ENCODE measurements around the gene PIP4P1.

The PIP4P1 gene

DNA sequence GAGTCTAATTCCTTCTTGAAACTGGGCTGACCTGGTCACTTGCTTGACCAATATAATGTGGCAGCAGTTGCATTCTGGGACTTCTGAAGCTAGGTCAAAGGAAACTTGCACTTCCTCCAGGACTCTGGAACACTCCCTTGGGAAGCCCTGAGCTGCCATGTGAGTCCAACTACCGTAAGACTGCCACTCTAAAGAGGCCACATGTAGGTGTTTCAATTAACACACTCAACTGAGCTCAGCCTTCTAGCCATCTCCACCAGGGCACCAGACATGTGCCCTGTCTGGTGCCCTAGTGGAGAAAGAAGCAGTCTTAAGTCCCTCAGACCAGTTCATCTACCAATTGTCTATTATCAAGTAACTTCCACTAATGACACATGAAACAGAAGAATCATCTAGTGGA lies 41.8 kb downstream of the PIP4P1 start:
- H3K9me3 ChIP-seq (ENCODE audit: control extremely low read depth in 1 of 5, control insufficient read depth in 4 of 5, insufficient read depth in 2 of 5, low read depth in 1 of 5, low read length in 4 of 5) = no peaks in the 10 kb centered on the region
- H3K4me1 ChIP-seq (ENCODE audit: control extremely low read depth in 1 of 4, control insufficient read depth in 4 of 4, insufficient read depth in 4 of 4, low read length in 3 of 4) = peaks cover 3 to 13% (median 12%) of the 10 kb centered on the region in 4 experiments
- H3K4me3 ChIP-seq (ENCODE audit: control insufficient read depth in 1 of 7, extremely low read depth in 1 of 7, insufficient read depth in 4 of 7, low read depth in 2 of 7, low read length in 6 of 7) = no peak overlapping the region
- peak in 2 of 3 donors; percentile 22 to 53 for DNase-seq
- H3K36me3 ChIP-seq (ENCODE audit: control insufficient read depth in 4 of 4, insufficient read depth in 4 of 4, low read length in 3 of 4) = no peaks in the 10 kb centered on the region
- ChIA-PET POLR2A (no interaction called here), CTCF (interaction anchor here (1.0 kb wide), 1 partner anchor 73 kb away, joined by 3 read pairs; no protein-coding TSS in a partner anchor)
- H3K27me3 ChIP-seq (replicated peaks in 2 of 5; ENCODE audit: control insufficient read depth in 4 of 5, insufficient read depth in 5 of 5, low read length in 4 of 5) = no peaks in the 10 kb centered on the region
- WGBS (ENCODE audit: insufficient coverage) = 83% methylated on average over 1 of the region's 1 CpG
- H3K27ac ChIP-seq (ENCODE audit: insufficient read depth in 1 of 2, low read depth in 1 of 2, low read length in 2 of 2, poor library complexity in 1 of 2, severe bottlenecking in 2 of 2) = no peak overlapping the region

DNA sequence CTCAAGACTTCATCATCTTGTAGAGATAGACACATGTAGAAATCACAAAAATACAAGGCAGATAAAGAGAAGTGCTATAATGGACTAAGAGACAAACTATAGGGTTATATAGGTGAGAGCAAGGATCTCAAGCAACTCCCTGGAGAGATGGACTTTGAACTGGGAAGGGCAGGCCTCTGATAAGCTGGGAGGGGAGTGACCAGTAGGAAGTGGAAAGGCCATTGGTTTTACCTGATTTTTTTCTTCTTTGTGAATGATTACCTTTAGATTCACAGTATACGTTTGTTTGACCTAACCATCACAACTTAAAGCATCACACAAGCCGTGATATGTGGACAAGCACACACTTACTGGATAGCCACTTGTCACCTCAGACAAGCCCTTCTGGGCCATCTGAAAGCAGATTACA lies 42.7 kb downstream of the PIP4P1 start:
- no peak overlapping the region for H3K4me3 ChIP-seq (ENCODE audit: control insufficient read depth in 1 of 7, extremely low read depth in 1 of 7, insufficient read depth in 4 of 7, low read depth in 2 of 7, low read length in 6 of 7)
- no peak for DNase-seq
- H3K9me3 ChIP-seq (ENCODE audit: control extremely low read depth in 1 of 5, control insufficient read depth in 4 of 5, insufficient read depth in 2 of 5, low read depth in 1 of 5, low read length in 4 of 5) = no peaks in the 10 kb centered on the region
- H3K36me3 ChIP-seq (ENCODE audit: control insufficient read depth in 4 of 4, insufficient read depth in 4 of 4, low read length in 3 of 4) = no peaks in the 10 kb centered on the region
- no peaks in the 10 kb centered on the region for H3K27me3 ChIP-seq (replicated peaks in 2 of 5; ENCODE audit: control insufficient read depth in 4 of 5, insufficient read depth in 5 of 5, low read length in 4 of 5)
- H3K4me1 ChIP-seq (ENCODE audit: control extremely low read depth in 1 of 4, control insufficient read depth in 4 of 4, insufficient read depth in 4 of 4, low read length in 3 of 4) = peaks cover 7 to 22% (median 21%) of the 10 kb centered on the region in 4 experiments
- WGBS (ENCODE audit: insufficient coverage) = 100% methylated on average over 1 of the region's 2 CpGs
- ChIA-PET CTCF (interaction anchor here (1.9 kb wide), 1 partner anchor 35 kb away, joined by 4 read pairs; no protein-coding TSS in a partner anchor), POLR2A (no interaction called here)
- H3K27ac ChIP-seq (ENCODE audit: insufficient read depth in 1 of 2, low read depth in 1 of 2, low read length in 2 of 2, poor library complexity in 1 of 2, severe bottlenecking in 2 of 2) = no peak overlapping the region

DNA sequence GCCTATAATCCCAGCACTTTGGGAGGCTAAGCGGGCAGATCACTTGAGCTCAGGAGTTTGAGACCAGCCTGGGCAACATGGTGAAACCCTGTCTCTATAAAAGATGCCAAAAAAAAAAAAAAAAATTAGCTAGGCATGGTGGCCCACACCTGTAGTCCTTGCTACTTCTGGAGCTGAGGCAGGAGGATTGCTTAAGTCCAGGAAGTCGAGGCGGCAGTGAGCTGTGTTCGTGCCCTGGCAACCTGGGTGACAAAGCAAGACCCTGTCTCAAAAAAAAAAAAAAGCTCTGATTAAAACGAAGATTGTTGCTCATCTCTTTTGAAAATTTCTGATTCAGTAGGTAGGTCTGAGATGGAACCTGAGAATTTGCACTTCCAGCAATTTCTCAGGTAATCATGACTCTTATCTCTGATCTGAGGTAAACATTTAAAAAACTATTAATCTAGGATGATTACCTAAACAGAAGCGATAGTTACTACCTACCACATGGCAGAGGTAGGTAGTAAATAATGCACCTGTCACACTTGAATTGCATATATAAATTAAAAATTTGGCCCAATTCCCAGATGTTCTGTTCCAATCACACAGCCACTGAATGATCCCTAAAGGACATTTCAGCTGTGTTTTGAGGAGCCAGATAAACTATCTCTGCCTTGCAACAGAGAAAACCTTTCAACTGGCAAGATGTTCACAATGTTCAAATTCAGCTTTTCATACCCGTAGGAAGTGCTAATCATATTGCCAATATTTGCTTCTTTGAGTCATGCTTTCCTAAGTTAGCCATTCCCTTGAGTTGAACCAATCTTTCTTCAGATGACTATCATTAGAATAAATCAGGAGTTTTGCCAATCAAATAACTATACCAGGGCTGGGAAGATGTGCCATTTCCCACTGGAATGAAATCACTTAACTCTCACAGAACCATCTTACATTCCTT lies 43.7 kb downstream of the PIP4P1 start:
- Histone ChIP-seq H3K4me1 (ENCODE audit: control extremely low read depth in 1 of 4, control insufficient read depth in 4 of 4, insufficient read depth in 4 of 4, low read length in 3 of 4) (peaks cover 7 to 26% (median 22%) of the 10 kb centered on the region in 4 experiments), H3K36me3 (ENCODE audit: control insufficient read depth in 4 of 4, insufficient read depth in 4 of 4, low read length in 3 of 4) (no peaks in the 10 kb centered on the region), H3K27me3 (replicated peaks in 2 of 5; ENCODE audit: control insufficient read depth in 4 of 5, insufficient read depth in 5 of 5, low read length in 4 of 5) (no peaks in the 10 kb centered on the region), H3K4me3 (ENCODE audit: control insufficient read depth in 1 of 7, extremely low read depth in 1 of 7, insufficient read depth in 4 of 7, low read depth in 2 of 7, low read length in 6 of 7) (no peak overlapping the region), H3K9me3 (ENCODE audit: control extremely low read depth in 1 of 5, control insufficient read depth in 4 of 5, insufficient read depth in 2 of 5, low read depth in 1 of 5, low read length in 4 of 5) (no peaks in the 10 kb centered on the region), H3K27ac (ENCODE audit: insufficient read depth in 1 of 2, low read depth in 1 of 2, low read length in 2 of 2, poor library complexity in 1 of 2, severe bottlenecking in 2 of 2) (no peak overlapping the region)
- 71% methylated on average over 5 of the region's 7 CpGs for WGBS (ENCODE audit: insufficient coverage)
- ChIA-PET POLR2A (interaction anchor here (0.6 kb wide), 2 partner anchors 8 to 52 kb away, joined by 3 read pairs; no protein-coding TSS in a partner anchor), CTCF (interaction anchor here (0.7 to 1.9 kb wide), 10 partner anchors 11 to 211 kb away, joined by 3 to 4 read pairs (median 3); partner anchors contain the start of gene PNP)
- peak in 2 of 3 donors; percentile 19 to 37 for DNase-seq

DNA sequence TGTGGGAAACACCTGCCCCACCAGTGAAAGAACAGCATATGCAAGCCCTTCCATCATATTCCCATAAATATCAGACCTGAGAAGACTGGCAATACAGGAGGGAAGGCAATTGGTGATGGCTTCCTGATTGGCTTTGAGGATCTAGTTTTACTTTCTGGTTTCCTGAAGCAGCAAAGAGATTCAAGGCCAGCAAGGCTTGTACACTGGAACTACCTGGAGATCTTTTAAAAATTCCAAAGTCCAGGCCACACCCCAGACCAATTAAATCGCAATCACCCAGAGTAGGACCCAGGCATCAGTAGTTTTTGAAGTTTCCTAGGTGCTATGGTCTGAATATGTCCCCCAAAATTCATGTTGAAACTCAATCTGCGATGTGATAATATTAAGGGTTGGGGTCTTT lies 45.0 kb downstream of the PIP4P1 start:
- H3K27me3 ChIP-seq (replicated peaks in 2 of 5; ENCODE audit: control insufficient read depth in 4 of 5, insufficient read depth in 5 of 5, low read length in 4 of 5) = no peaks in the 10 kb centered on the region
- no peaks in the 10 kb centered on the region for H3K36me3 ChIP-seq (ENCODE audit: control insufficient read depth in 4 of 4, insufficient read depth in 4 of 4, low read length in 3 of 4)
- H3K9me3 ChIP-seq (ENCODE audit: control extremely low read depth in 1 of 5, control insufficient read depth in 4 of 5, insufficient read depth in 2 of 5, low read depth in 1 of 5, low read length in 4 of 5) = no peaks in the 10 kb centered on the region
- H3K27ac ChIP-seq (ENCODE audit: insufficient read depth in 1 of 2, low read depth in 1 of 2, low read length in 2 of 2, poor library complexity in 1 of 2, severe bottlenecking in 2 of 2) = peak overlapping the region in 1 of 2 experiments; percentile 59
- 100% methylated on average over 2 of the region's 2 CpGs for WGBS (ENCODE audit: insufficient coverage)
- peaks cover 11 to 33% (median 24%) of the 10 kb centered on the region in 4 experiments for H3K4me1 ChIP-seq (ENCODE audit: control extremely low read depth in 1 of 4, control insufficient read depth in 4 of 4, insufficient read depth in 4 of 4, low read length in 3 of 4)
- CTCF ChIA-PET = interaction anchor here (0.6 to 3.8 kb wide), 25 partner anchors 8 to 197 kb away, joined by 3 to 34 read pairs (median 6); partner anchors contain the start of genes APEX1, KLHL33, OSGEP and PARP2
- H3K4me3 ChIP-seq (ENCODE audit: control insufficient read depth in 1 of 7, extremely low read depth in 1 of 7, insufficient read depth in 4 of 7, low read depth in 2 of 7, low read length in 6 of 7) = peak overlapping the region in 1 of 7 experiments; percentile 50
- POLR2A ChIA-PET = interaction anchor here (0.6 kb wide), 1 partner anchor 17 kb away, joined by 3 read pairs; no protein-coding TSS in a partner anchor
- DNase-seq = no peak

DNA sequence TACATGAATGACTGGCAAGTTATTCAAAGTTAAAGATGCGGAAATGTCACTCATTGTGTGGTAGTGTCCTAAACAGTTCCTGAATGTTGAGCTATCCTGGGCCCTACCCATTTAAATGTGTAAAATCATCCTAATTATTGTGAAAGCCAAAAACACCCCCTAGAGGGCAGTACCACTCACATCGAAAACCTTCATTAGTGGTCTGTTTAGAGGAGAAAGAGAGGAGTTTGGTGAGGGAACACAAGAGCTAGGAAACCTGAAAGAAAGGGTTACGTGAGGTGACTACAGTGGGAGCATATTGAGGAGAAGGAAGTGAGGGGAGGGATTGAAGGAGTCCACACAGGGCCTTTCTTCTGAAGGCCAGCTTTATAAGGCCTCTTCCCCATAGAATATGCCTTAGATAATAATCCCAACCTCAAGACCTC lies 45.4 kb downstream of the PIP4P1 start:
- peak overlapping the region in 1 of 7 experiments; percentile 50 for H3K4me3 ChIP-seq (ENCODE audit: control insufficient read depth in 1 of 7, extremely low read depth in 1 of 7, insufficient read depth in 4 of 7, low read depth in 2 of 7, low read length in 6 of 7)
- peak; percentile 79 to 84 (median 81) for DNase-seq
- WGBS (ENCODE audit: insufficient coverage) = 0% methylated on average over 1 of the region's 3 CpGs
- H3K9me3 ChIP-seq (ENCODE audit: control extremely low read depth in 1 of 5, control insufficient read depth in 4 of 5, insufficient read depth in 2 of 5, low read depth in 1 of 5, low read length in 4 of 5) = no peaks in the 10 kb centered on the region
- H3K4me1 ChIP-seq (ENCODE audit: control extremely low read depth in 1 of 4, control insufficient read depth in 4 of 4, insufficient read depth in 4 of 4, low read length in 3 of 4) = peaks cover 11 to 33% (median 24%) of the 10 kb centered on the region in 4 experiments
- H3K36me3 ChIP-seq (ENCODE audit: control insufficient read depth in 4 of 4, insufficient read depth in 4 of 4, low read length in 3 of 4) = no peaks in the 10 kb centered on the region
- peak overlapping the region in 1 of 2 experiments; percentile 59 for H3K27ac ChIP-seq (ENCODE audit: insufficient read depth in 1 of 2, low read depth in 1 of 2, low read length in 2 of 2, poor library complexity in 1 of 2, severe bottlenecking in 2 of 2)
- CTCF ChIA-PET = interaction anchor here (0.6 to 3.8 kb wide), 25 partner anchors 8 to 198 kb away, joined by 3 to 34 read pairs (median 6); partner anchors contain the start of genes APEX1, KLHL33, OSGEP and PARP2
- POLR2A ChIA-PET = interaction anchor here (0.6 kb wide), 1 partner anchor 18 kb away, joined by 3 read pairs; no protein-coding TSS in a partner anchor
- no peaks in the 10 kb centered on the region for H3K27me3 ChIP-seq (replicated peaks in 2 of 5; ENCODE audit: control insufficient read depth in 4 of 5, insufficient read depth in 5 of 5, low read length in 4 of 5)

DNA sequence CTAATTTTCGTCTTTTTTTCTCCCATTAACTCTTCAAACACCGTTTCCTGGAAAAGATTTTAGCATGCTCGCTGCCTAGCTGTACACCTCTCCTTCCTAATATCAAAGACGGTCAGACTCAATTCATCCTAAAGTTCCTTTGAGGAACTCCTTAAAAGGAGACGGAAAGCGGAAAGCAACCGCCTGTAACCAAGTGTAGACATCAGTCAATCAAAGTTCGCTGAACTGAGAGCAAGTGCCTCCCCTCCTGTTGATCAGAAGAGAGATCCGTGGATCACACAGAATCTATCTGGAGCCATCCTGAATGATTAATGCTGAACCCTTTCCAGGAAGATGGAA lies 47.5 kb downstream of the PIP4P1 start:
- peaks cover 11 to 33% (median 24%) of the 10 kb centered on the region in 4 experiments for H3K4me1 ChIP-seq (ENCODE audit: control extremely low read depth in 1 of 4, control insufficient read depth in 4 of 4, insufficient read depth in 4 of 4, low read length in 3 of 4)
- ChIA-PET CTCF (interaction anchor here (0.9 to 3.8 kb wide), 15 partner anchors 10 to 195 kb away, joined by 3 to 34 read pairs (median 13); partner anchors contain the start of genes APEX1, OSGEP, PARP2 and PIP4P1), POLR2A (interaction anchor here (1.1 to 1.2 kb wide), 3 partner anchors 48 to 71 kb away, joined by 3 to 7 read pairs (median 4); partner anchors contain the start of genes PIP4P1 and PNP)
- H3K27ac ChIP-seq (ENCODE audit: insufficient read depth in 1 of 2, low read depth in 1 of 2, low read length in 2 of 2, poor library complexity in 1 of 2, severe bottlenecking in 2 of 2) = peak overlapping the region; percentile 46 to 82
- no peaks in the 10 kb centered on the region for H3K9me3 ChIP-seq (ENCODE audit: control extremely low read depth in 1 of 5, control insufficient read depth in 4 of 5, insufficient read depth in 2 of 5, low read depth in 1 of 5, low read length in 4 of 5)
- H3K36me3 ChIP-seq (ENCODE audit: control insufficient read depth in 4 of 4, insufficient read depth in 4 of 4, low read length in 3 of 4) = no peaks in the 10 kb centered on the region
- 0% methylated on average over 9 of the region's 9 CpGs for WGBS (ENCODE audit: insufficient coverage)
- H3K4me3 ChIP-seq (ENCODE audit: control insufficient read depth in 1 of 7, extremely low read depth in 1 of 7, insufficient read depth in 4 of 7, low read depth in 2 of 7, low read length in 6 of 7) = peak overlapping the region in 6 of 7 experiments; percentile 80 to 97 (median 93)
- peak in 1 of 3 donors; percentile 28 for DNase-seq
- no peaks in the 10 kb centered on the region for H3K27me3 ChIP-seq (replicated peaks in 2 of 5; ENCODE audit: control insufficient read depth in 4 of 5, insufficient read depth in 5 of 5, low read length in 4 of 5)

Data from common myeloid progenitor, CD34-positive (primary cell).